HL-60 (cell line): Measurements from ENCODE around the gene FBXW4.

Source experiments
- DNase-seq, 2 experiments: peaks; one replicate each; pipeline ENCODE4 v3.0.0-alpha.2; 2010 to 2020; ENCODE audit warnings: low read depth in 1 of 2, low spot score in 1 of 2
- H3K27ac ChIP-seq: fragments of 250-450 bp; sonication (Bioruptor Pico); replicated peaks from 2 replicates; pipeline ENCODE4 v1.5.1; 2020; ENCODE audit warnings: mild to moderate bottlenecking, moderate library complexity
- H3K27me3 ChIP-seq: fragments of 250-450 bp; sonication (Bioruptor Pico); 2 replicates; pipeline ENCODE4 v1.5.1; 2021; ENCODE audit warnings: mild to moderate bottlenecking, moderate library complexity; ENCODE audit not compliant: insufficient read depth, poor library complexity, severe bottlenecking
- H3K4me3 ChIP-seq: replicated peaks from 2 replicates; pipeline ENCODE4 v1.5.1; 2011; ENCODE audit warnings: mild to moderate bottlenecking, control low read depth, low read length; ENCODE audit not compliant: insufficient read depth
- CTCF ChIP-seq: IDR thresholded peaks from one replicate; pipeline ENCODE4 v1.5.1; 2011; ENCODE audit warnings: low read length, control low read depth, inconsistent platforms; ENCODE audit not compliant: insufficient read depth
- GABPA ChIP-seq: IDR thresholded peaks from 2 replicates; pipeline ENCODE4 v1.6.1; 2012; ENCODE audit warnings: low read depth
- POLR2AphosphoS5 ChIP-seq: IDR thresholded peaks from 2 replicates; pipeline ENCODE4 v1.6.1; 2012; ENCODE audit warnings: low read depth
- REST ChIP-seq: IDR thresholded peaks from 2 replicates; pipeline ENCODE4 v1.6.1; 2012; ENCODE audit warnings: low read depth; ENCODE audit not compliant: insufficient replicate concordance
- SPI1 ChIP-seq: IDR thresholded peaks from 2 replicates; pipeline ENCODE4 v1.6.1; 2012; ENCODE audit warnings: low read depth, mild to moderate bottlenecking, borderline replicate concordance

Gene FBXW4

GRCh38 chr10:101658975-101659374, 36.0 kb downstream of the FBXW4 start:
- Histone ChIP-seq H3K4me3 (no peak overlapping the region), H3K27ac (no peak overlapping the region), H3K27me3 (no peaks in the 10 kb centered on the region)
- TF ChIP-seq POLR2AphosphoS5 (no peak), SPI1 (no peak), CTCF (no peak), GABPA (no peak), REST (no peak)
- DNase-seq = no peak

GRCh38 chr10:101656890-101657289, 38.1 kb downstream of the FBXW4 start:
- H3K27ac ChIP-seq = no peak overlapping the region
- DNase-seq = no peak

GRCh38 chr10:101655570-101655969, 39.4 kb downstream of the FBXW4 start:
- no peak for DNase-seq
- H3K27ac ChIP-seq = no peak overlapping the region
- no peak for TF ChIP-seq REST
- no peak for TF ChIP-seq GABPA
- no peak for TF ChIP-seq POLR2AphosphoS5
- no peak for TF ChIP-seq CTCF
- TF ChIP-seq SPI1 = no peak
- no peaks in the 10 kb centered on the region for H3K27me3 ChIP-seq
- no peak overlapping the region for H3K4me3 ChIP-seq

More at GRCh38 chr10:101656890-101657289, 38.1 kb downstream of the FBXW4 start:
- Histone ChIP-seq H3K27me3 (no peaks in the 10 kb centered on the region), H3K4me3 (no peak overlapping the region)
- TF ChIP-seq CTCF (no peak), SPI1 (no peak), POLR2AphosphoS5 (no peak)

GRCh38 chr10:101653536-101653935, 41.4 kb downstream of the FBXW4 start:
- Histone ChIP-seq H3K27me3 (no peaks in the 10 kb centered on the region), H3K27ac (no peak overlapping the region), H3K4me3 (no peak overlapping the region)
- DNase-seq = no peak
- TF ChIP-seq CTCF = no peak
- TF ChIP-seq POLR2AphosphoS5 = no peak
- no peak for TF ChIP-seq SPI1
- TF ChIP-seq REST = no peak
- TF ChIP-seq GABPA = no peak
